ENCODE measurements around the gene MRPL48.

DNA sequence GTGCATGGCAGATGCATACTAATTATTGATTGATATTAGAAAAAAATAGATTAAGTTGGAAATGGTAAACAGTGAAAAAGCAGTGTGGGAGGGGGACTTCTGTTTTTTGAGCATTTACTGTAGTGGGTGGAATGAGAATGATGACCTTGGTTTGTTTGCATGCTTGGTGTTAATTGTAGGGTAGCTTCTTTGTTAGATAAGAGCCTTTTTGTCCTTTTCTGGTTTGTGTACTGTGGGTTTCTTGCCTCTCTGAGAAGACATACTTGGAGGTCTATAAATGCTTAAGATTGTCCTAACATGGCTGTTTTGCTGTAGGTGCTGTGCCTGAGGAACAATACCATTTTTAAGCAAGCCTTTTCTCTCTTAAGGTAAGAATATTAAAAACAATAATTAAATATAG, 17.0 kb downstream of the MRPL48 start:
- TF ChIP-seq SMC3 (IDR thresholded peaks at IDR 0.05) (no peak), JUN (IDR thresholded peaks at IDR 0.05) (no peak), ZFP36 (IDR thresholded peaks at IDR 0.05; ENCODE audit: borderline replicate concordance, partially characterized antibody) (no peak), CTCF (IDR thresholded peaks at IDR 0.05) (no peak), MYC (IDR thresholded peaks at IDR 0.05; ENCODE audit: borderline replicate concordance, low read length) (no peak), EP300 (IDR thresholded peaks at IDR 0.05) (no peak), BHLHE40 (IDR thresholded peaks at IDR 0.05; ENCODE audit: low read depth, low read length) (no peak), RAD21 (conservative IDR thresholded peaks at IDR 0.05 in 1 of 2, IDR thresholded peaks at IDR 0.05 in 1 of 2) (no peak), POLR2A (IDR thresholded peaks at IDR 0.05; ENCODE audit: low read length) (no peak)
- TF ChIP-seq, protein P1, sequence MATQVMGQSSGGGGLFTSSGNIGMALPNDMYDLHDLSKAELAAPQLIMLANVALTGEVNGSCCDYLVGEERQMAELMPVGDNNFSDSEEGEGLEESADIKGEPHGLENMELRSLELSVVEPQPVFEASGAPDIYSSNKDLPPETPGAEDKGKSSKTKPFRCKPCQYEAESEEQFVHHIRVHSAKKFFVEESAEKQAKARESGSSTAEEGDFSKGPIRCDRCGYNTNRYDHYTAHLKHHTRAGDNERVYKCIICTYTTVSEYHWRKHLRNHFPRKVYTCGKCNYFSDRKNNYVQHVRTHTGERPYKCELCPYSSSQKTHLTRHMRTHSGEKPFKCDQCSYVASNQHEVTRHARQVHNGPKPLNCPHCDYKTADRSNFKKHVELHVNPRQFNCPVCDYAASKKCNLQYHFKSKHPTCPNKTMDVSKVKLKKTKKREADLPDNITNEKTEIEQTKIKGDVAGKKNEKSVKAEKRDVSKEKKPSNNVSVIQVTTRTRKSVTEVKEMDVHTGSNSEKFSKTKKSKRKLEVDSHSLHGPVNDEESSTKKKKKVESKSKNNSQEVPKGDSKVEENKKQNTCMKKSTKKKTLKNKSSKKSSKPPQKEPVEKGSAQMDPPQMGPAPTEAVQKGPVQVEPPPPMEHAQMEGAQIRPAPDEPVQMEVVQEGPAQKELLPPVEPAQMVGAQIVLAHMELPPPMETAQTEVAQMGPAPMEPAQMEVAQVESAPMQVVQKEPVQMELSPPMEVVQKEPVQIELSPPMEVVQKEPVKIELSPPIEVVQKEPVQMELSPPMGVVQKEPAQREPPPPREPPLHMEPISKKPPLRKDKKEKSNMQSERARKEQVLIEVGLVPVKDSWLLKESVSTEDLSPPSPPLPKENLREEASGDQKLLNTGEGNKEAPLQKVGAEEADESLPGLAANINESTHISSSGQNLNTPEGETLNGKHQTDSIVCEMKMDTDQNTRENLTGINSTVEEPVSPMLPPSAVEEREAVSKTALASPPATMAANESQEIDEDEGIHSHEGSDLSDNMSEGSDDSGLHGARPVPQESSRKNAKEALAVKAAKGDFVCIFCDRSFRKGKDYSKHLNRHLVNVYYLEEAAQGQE (IDR thresholded peaks at IDR 0.05), result no peak

Data from A549 (cell line).